HG02981 (cell line): ENCODE data around the gene RBM8A.

Source experiments
- ATAC-seq: cut with Tn5 transposase; IDR thresholded peaks from one replicate; pipeline ENCODE4 v1.9.1; 2021; ENCODE audit warnings: mild to moderate bottlenecking, moderate library complexity; ENCODE audit not compliant: unreplicated experiment

RBM8A gene

GRCh38 chr1:145918144-145918991 lies 8.9 kb downstream of the RBM8A start, which contains the start of gene PEX11B:
PEX11B (minus strand) TSS chr1:145918717; CDS start chr1:145918688, 29 bp downstream.
- ATAC-seq: peak; percentile 70

- ATAC-seq: no peak
Observed at GRCh38 chr1:145917595-145917994, 9.7 kb downstream of the RBM8A start.

GRCh38 chr1:145916745-145917144 lies 10.5 kb downstream of the RBM8A start:
- ATAC-seq: no peak

- ATAC-seq: no peak
Observed at GRCh38 chr1:145912128-145912641, 15.1 kb downstream of the RBM8A start.

GRCh38 chr1:145908653-145909052 lies 18.6 kb downstream of the RBM8A start:
- ATAC-seq: no peak

- no peak for ATAC-seq
Observed at GRCh38 chr1:145906954-145907753, 20.1 kb downstream of the RBM8A start.

- ATAC-seq: no peak
Observed at GRCh38 chr1:145901312-145902021, 25.8 kb downstream of the RBM8A start.

GRCh38 chr1:145898756-145899155 lies 28.5 kb downstream of the RBM8A start:
- ATAC-seq: no peak

GRCh38 chr1:145897969-145898368 lies 29.3 kb downstream of the RBM8A start:
- ATAC-seq: no peak

GRCh38 chr1:145895471-145895870 lies 31.8 kb downstream of the RBM8A start:
- no peak for ATAC-seq

GRCh38 chr1:145893306-145894055 lies 33.8 kb downstream of the RBM8A start:
- ATAC-seq: no peak

GRCh38 chr1:145892486-145893087 lies 34.7 kb downstream of the RBM8A start:
- no peak for ATAC-seq

GRCh38 chr1:145891587-145892485 lies 35.4 kb downstream of the RBM8A start:
- no peak for ATAC-seq

GRCh38 chr1:145891143-145891542 lies 36.1 kb downstream of the RBM8A start:
- ATAC-seq: no peak

- no peak for ATAC-seq
Observed at GRCh38 chr1:145889722-145890121, 37.6 kb downstream of the RBM8A start.

- no peak for ATAC-seq
Observed at GRCh38 chr1:145887631-145888030, 39.7 kb downstream of the RBM8A start.

- ATAC-seq: no peak
Observed at GRCh38 chr1:145886816-145887215, 40.5 kb downstream of the RBM8A start.

- ATAC-seq: no peak
Observed at GRCh38 chr1:145886390-145886789, 40.9 kb downstream of the RBM8A start.

GRCh38 chr1:145885738-145886287 lies 41.5 kb downstream of the RBM8A start, which contains the start of gene ANKRD35:
ANKRD35 (minus strand) TSS chr1:145885866; CDS start chr1:145885758, 108 bp downstream.
- peak; percentile 100 for ATAC-seq
